WTC11 (cell line): ENCODE measurements around the gene DEFB113. TPM values are rescaled to one million over a fixed set of nuclear protein-coding genes. Genes with fewer than 3 reads are reported as not detected.

Source experiments
- ATAC-seq: fragments of 200-7000 bp; cut with Tn5 transposase; 2 replicates; pipeline ENCODE4 v1.10.0; 2021; ENCODE audit warnings: mild to moderate bottlenecking, moderate library complexity
- Bru-seq: library from RNA; stranded (reverse); fragments of 400-500 nt; gene quantifications from one replicate; lab custom pipeline; 2021; lab: Mats Ljungman, UMichigan
- CTCF ChIA-PET: fragments of 300-600 bp; sonication (Branson Sonifier 250); formaldehyde crosslinking; loops from one replicate; lab custom pipeline; 2021; ENCODE audit warnings: antibody characterized with exemption; lab: Charles Lee
- POLR2A ChIA-PET: fragments of 350-600 bp; sonication (Branson Sonifier 250); formaldehyde crosslinking; loops from one replicate; lab custom pipeline; 2021; ENCODE audit warnings: antibody characterized with exemption; lab: Charles Lee
- DNase-seq: peaks from one replicate; pipeline ENCODE4 v3.0.0; 2021; ENCODE audit warnings: low spot score
- H3K27ac Mint-ChIP-seq: 2 replicates; pipeline ENCODE4 v1.8.0; 2021; ENCODE audit warnings: mixed read lengths
- H3K27me3 Mint-ChIP-seq: 2 replicates; pipeline ENCODE4 v1.8.0; 2021; ENCODE audit warnings: low read depth, mild to moderate bottlenecking, moderate library complexity, mixed read lengths
- H3K36me3 Mint-ChIP-seq: 2 replicates; pipeline ENCODE4 v1.8.0; 2021; ENCODE audit warnings: mixed read lengths
- H3K4me1 Mint-ChIP-seq: 2 replicates; pipeline ENCODE4 v1.8.0; 2022; ENCODE audit warnings: mixed read lengths
- H3K4me3 Mint-ChIP-seq: 2 replicates; pipeline ENCODE4 v1.8.0; 2021; ENCODE audit warnings: mild to moderate bottlenecking, moderate library complexity, mixed read lengths
- H3K9me3 Mint-ChIP-seq: 2 replicates; pipeline ENCODE4 v1.8.0; 2021; ENCODE audit warnings: mixed read lengths
- ELF4 ChIP-seq: sonication (generic); formaldehyde crosslinking; IDR thresholded peaks from 2 replicates; pipeline ENCODE4 v1.8.1; 2022; ENCODE audit warnings: low read depth, mild to moderate bottlenecking, moderate library complexity, missing genetic modification reagents
- ESRRA ChIP-seq: sonication (generic); formaldehyde crosslinking; IDR thresholded peaks from 2 replicates; pipeline ENCODE4 v1.8.1; 2022; ENCODE audit warnings: mild to moderate bottlenecking, missing genetic modification reagents, borderline replicate concordance
- ETV6 ChIP-seq: sonication (generic); formaldehyde crosslinking; IDR thresholded peaks from 2 replicates; pipeline ENCODE4 v1.8.1; 2022; ENCODE audit warnings: mild to moderate bottlenecking, missing genetic modification reagents
- FOXK1 ChIP-seq: sonication (generic); formaldehyde crosslinking; IDR thresholded peaks from 2 replicates; pipeline ENCODE4 v1.8.0; 2022; ENCODE audit warnings: mild to moderate bottlenecking, moderate library complexity, missing genetic modification reagents
- NR1H2 ChIP-seq: sonication (generic); formaldehyde crosslinking; IDR thresholded peaks from 2 replicates; pipeline ENCODE4 v1.9.0; 2021; ENCODE audit warnings: mild to moderate bottlenecking, moderate library complexity, missing genetic modification reagents
- RORB ChIP-seq: fragments of 250-450 bp; sonication (Bioruptor Pico); IDR thresholded peaks from 2 replicates; pipeline ENCODE4 v1.9.0; 2021; ENCODE audit warnings: mild to moderate bottlenecking
- SP1 ChIP-seq: sonication (generic); formaldehyde crosslinking; conservative IDR thresholded peaks from 2 replicates; pipeline ENCODE4 v1.8.1; 2022; ENCODE audit warnings: missing genetic modification reagents
- TEAD1 ChIP-seq: sonication (generic); formaldehyde crosslinking; IDR thresholded peaks from 2 replicates; pipeline ENCODE4 v1.8.0; 2022; ENCODE audit warnings: mild to moderate bottlenecking, missing genetic modification reagents
- TEAD4 ChIP-seq: sonication (generic); formaldehyde crosslinking; IDR thresholded peaks from 2 replicates; pipeline ENCODE4 v1.8.0; 2022; ENCODE audit warnings: mild to moderate bottlenecking, missing genetic modification reagents
- ZNF121 ChIP-seq: sonication (generic); formaldehyde crosslinking; IDR thresholded peaks from 2 replicates; pipeline ENCODE4 v1.8.0; 2023; ENCODE audit warnings: missing genetic modification reagents
- ZNF219 ChIP-seq: sonication (generic); formaldehyde crosslinking; IDR thresholded peaks from 2 replicates; pipeline ENCODE4 v1.8.0; 2023; ENCODE audit warnings: missing genetic modification reagents, mild to moderate bottlenecking, borderline replicate concordance
- ZNF232 ChIP-seq: sonication (generic); formaldehyde crosslinking; IDR thresholded peaks from 2 replicates; pipeline ENCODE4 v1.8.0; 2022; ENCODE audit warnings: mild to moderate bottlenecking, missing genetic modification reagents
- long read RNA-seq, 3 experiments: library from RNA in 1 of 3; library from capped mRNA in 1 of 3; library from polyadenylated mRNA in 1 of 3; unstranded in 2 of 3; stranded (forward) in 1 of 3; transcript quantifications; one replicate each; pipeline ENCODE4 v2.0.0, GENCODE V29; 2021
- total RNA-seq: library from RNA; stranded (reverse); gene quantifications from 3 replicates; pipeline ENCODE4 v1.2.3, GENCODE V29; 2021
- TF ChIP-seq, protein P1 (sequence below): fragments of 250-450 bp; sonication (Bioruptor Pico); IDR thresholded peaks from 2 replicates; pipeline ENCODE4 v1.9.0; 2021; ENCODE audit warnings: mild to moderate bottlenecking
- TF ChIP-seq, protein P2 (sequence below): fragments of 250-450 bp; sonication (Bioruptor Pico); conservative IDR thresholded peaks from 2 replicates; pipeline ENCODE4 v1.9.0; 2021; ENCODE audit warnings: mild to moderate bottlenecking
- TF ChIP-seq, protein P3 (sequence below): sonication (generic); formaldehyde crosslinking; IDR thresholded peaks from 2 replicates; pipeline ENCODE4 v1.8.0; 2022; ENCODE audit warnings: mild to moderate bottlenecking, missing genetic modification reagents
- TF ChIP-seq, protein P4 (sequence below): sonication (generic); formaldehyde crosslinking; IDR thresholded peaks from 2 replicates; pipeline ENCODE4 v1.8.1; 2023; ENCODE audit warnings: mild to moderate bottlenecking, missing genetic modification reagents
- TF ChIP-seq, protein P5 (sequence below): fragments of 250-450 bp; sonication (Bioruptor Pico); IDR thresholded peaks from 2 replicates; pipeline ENCODE4 v1.8.0; 2021; ENCODE audit warnings: mild to moderate bottlenecking
- TF ChIP-seq, protein P6 (sequence below): sonication (generic); formaldehyde crosslinking; IDR thresholded peaks from 2 replicates; pipeline ENCODE4 v1.8.1; 2022; ENCODE audit warnings: missing genetic modification reagents, borderline replicate concordance
- TF ChIP-seq, protein P7 (sequence below): sonication (generic); formaldehyde crosslinking; IDR thresholded peaks from 2 replicates; pipeline ENCODE4 v1.8.0; 2023; ENCODE audit warnings: missing genetic modification reagents

Gene DEFB113, protein sequence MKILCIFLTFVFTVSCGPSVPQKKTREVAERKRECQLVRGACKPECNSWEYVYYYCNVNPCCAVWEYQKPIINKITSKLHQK
- total RNA-seq: not detected in 3 replicates
- not detected for Bru-seq, nascent RNA
- long read RNA-seq, experiment 1: 0 reads
- long read RNA-seq, experiment 2: 0 reads
- long read RNA-seq, experiment 3: 0 reads

DNA sequence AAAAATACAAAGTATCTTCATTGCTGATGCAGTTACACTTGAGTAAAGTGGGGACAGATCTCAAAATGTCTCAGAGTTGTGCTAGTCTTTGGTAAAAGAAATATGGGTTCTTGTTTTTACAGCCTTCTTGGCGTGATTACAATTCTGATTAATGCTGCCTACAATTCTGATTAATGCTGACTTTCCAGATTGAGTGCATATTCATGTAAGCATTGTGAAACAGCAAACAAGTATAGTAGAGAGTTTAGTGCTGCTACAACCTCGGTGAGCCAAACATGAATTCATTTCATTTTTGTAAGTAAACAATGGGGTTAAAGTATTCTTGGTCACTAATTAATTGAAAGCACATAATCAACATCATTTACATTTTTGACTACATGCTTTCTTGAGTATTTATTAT lies at the start of gene DEFB113:
Gene DEFB113 (minus strand): TSS at position 21 of the 400 bp plus-strand sequence. CDS start 0 bp downstream, at position 21.
- H3K4me1 Mint-ChIP-seq: peaks cover 45% of the 10 kb centered on the region
- H3K27ac Mint-ChIP-seq: no peak within 1 kb of the TSS
- no peak for ATAC-seq
- no peaks in the 10 kb centered on the region for H3K27me3 Mint-ChIP-seq
- CTCF ChIA-PET: interaction anchor here (1.4 kb wide), 1 partner anchor 61 kb away, joined by 4 read pairs; no protein-coding TSS in a partner anchor
- H3K4me3 Mint-ChIP-seq: no peak within 1 kb of the TSS
- TF ChIP-seq NR1H2 (no peak), ETV6 (CRISPR knock-in tag) (no peak)
- TF ChIP-seq, protein P1, sequence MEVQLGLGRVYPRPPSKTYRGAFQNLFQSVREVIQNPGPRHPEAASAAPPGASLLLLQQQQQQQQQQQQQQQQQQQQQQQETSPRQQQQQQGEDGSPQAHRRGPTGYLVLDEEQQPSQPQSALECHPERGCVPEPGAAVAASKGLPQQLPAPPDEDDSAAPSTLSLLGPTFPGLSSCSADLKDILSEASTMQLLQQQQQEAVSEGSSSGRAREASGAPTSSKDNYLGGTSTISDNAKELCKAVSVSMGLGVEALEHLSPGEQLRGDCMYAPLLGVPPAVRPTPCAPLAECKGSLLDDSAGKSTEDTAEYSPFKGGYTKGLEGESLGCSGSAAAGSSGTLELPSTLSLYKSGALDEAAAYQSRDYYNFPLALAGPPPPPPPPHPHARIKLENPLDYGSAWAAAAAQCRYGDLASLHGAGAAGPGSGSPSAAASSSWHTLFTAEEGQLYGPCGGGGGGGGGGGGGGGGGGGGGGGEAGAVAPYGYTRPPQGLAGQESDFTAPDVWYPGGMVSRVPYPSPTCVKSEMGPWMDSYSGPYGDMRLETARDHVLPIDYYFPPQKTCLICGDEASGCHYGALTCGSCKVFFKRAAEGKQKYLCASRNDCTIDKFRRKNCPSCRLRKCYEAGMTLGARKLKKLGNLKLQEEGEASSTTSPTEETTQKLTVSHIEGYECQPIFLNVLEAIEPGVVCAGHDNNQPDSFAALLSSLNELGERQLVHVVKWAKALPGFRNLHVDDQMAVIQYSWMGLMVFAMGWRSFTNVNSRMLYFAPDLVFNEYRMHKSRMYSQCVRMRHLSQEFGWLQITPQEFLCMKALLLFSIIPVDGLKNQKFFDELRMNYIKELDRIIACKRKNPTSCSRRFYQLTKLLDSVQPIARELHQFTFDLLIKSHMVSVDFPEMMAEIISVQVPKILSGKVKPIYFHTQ (CRISPR knock-in tag): no peak
- H3K36me3 Mint-ChIP-seq: no peaks in the 10 kb centered on the region
- no peak for DNase-seq
- POLR2A ChIA-PET: no interaction called here
- no peaks in the 10 kb centered on the region for H3K9me3 Mint-ChIP-seq

DNA sequence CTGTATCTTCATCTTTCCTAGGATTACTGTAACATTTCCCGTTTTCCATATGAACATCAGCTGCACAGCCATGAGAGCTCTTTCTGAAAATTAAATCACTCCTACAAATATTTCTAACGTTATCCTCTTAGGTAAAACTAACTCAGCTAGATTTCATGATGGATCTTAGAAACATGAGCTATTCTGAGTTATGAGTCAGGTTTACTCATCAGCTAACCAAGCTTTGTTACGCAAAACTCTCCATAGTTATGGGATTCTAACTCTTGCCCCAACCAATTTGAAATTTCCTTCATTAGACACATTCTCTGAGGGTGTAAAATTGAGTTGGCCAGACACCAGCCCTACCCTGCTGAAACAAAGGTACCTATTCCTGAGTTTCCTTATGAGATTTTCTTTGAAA lies 38.4 kb upstream of the DEFB113 start:
- H3K27me3 Mint-ChIP-seq: no peaks in the 10 kb centered on the region
- H3K36me3 Mint-ChIP-seq: no peaks in the 10 kb centered on the region
- ChIA-PET POLR2A (no interaction called here), CTCF (interaction anchor here (2.1 kb wide), 1 partner anchor 23 kb away, joined by 5 read pairs; no protein-coding TSS in a partner anchor)
- H3K4me1 Mint-ChIP-seq: peaks cover 8% of the 10 kb centered on the region
- H3K27ac Mint-ChIP-seq: no peak overlapping the region; the same call in 1 of the 2 replicates
- TF ChIP-seq, protein P2, sequence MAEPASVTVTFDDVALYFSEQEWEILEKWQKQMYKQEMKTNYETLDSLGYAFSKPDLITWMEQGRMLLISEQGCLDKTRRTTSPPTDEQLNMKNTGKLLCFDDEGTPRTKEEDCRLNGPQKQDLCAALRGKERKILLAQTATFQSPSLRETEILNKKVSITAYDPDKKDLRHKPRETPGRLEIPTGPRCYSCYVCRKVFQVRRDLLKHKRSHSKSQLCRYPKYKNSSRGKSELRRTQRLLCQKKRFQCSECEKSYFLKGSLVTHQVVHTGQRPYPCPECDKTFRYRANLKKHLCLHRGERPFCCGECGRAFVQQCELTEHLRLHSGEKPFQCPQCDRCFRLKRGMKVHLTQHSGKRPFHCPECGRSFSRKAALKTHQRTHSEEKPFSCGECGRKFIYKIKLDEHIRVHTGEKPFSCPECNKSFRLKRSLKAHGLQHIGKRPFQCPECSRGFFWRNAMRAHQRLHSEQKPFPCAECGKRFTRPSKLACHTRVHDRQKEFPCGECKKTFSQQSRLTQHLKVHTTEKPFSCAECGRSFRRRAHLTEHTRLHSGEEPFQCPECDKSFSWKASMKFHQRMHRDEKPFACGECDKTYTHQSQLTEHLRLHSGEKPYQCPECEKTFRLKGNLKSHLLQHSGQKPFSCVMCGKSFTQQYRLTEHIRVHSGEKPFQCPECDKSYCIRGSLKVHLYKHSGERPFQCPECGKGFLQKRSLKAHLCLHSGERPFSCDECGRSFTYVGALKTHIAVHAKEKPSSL: no peak
- TF ChIP-seq TEAD4 (CRISPR knock-in tag) (no peak), ESRRA (CRISPR knock-in tag) (no peak), ZNF232 (CRISPR knock-in tag) (no peak)
- TF ChIP-seq, protein P3, sequence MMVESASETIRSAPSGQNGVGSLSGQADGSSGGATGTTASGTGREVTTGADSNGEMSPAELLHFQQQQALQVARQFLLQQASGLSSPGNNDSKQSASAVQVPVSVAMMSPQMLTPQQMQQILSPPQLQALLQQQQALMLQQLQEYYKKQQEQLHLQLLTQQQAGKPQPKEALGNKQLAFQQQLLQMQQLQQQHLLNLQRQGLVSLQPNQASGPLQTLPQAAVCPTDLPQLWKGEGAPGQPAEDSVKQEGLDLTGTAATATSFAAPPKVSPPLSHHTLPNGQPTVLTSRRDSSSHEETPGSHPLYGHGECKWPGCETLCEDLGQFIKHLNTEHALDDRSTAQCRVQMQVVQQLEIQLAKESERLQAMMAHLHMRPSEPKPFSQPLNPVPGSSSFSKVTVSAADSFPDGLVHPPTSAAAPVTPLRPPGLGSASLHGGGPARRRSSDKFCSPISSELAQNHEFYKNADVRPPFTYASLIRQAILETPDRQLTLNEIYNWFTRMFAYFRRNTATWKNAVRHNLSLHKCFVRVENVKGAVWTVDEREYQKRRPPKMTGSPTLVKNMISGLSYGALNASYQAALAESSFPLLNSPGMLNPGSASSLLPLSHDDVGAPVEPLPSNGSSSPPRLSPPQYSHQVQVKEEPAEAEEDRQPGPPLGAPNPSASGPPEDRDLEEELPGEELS (CRISPR knock-in tag): no peak
- TF ChIP-seq, protein P4, sequence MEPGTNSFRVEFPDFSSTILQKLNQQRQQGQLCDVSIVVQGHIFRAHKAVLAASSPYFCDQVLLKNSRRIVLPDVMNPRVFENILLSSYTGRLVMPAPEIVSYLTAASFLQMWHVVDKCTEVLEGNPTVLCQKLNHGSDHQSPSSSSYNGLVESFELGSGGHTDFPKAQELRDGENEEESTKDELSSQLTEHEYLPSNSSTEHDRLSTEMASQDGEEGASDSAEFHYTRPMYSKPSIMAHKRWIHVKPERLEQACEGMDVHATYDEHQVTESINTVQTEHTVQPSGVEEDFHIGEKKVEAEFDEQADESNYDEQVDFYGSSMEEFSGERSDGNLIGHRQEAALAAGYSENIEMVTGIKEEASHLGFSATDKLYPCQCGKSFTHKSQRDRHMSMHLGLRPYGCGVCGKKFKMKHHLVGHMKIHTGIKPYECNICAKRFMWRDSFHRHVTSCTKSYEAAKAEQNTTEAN: no peak
- TF ChIP-seq, all 79 proteins: peak for 0
- no peak for DNase-seq
- no peak for ATAC-seq
- no peak overlapping the region for H3K4me3 Mint-ChIP-seq
- no peaks in the 10 kb centered on the region for H3K9me3 Mint-ChIP-seq

DNA sequence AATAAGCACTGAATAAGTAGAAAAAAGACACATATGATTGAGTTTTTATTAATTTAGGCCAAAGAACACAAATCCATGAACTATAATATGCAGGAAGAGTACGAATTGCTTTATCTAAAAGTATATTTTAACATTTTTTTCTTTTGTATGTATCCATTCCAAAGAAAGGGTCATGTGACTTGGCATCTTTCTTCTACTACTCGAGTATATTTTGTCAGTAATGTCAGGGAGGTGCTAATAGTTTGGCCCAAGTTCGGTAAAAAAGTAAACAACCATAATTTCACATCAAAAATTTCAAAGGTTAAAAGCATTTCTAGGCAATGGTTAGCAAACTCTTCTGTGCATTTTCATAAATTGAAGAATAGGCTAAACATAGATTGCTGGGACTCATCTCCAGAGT lies 33.7 kb upstream of the DEFB113 start:
- Mint-ChIP-seq H3K9me3 (no peaks in the 10 kb centered on the region), H3K4me1 (peaks cover 6% of the 10 kb centered on the region), H3K27me3 (no peaks in the 10 kb centered on the region), H3K4me3 (no peak overlapping the region), H3K36me3 (no peaks in the 10 kb centered on the region), H3K27ac (no peak overlapping the region)
- ChIA-PET POLR2A (no interaction called here), CTCF (no interaction called here)
- DNase-seq (no peak), ATAC-seq (no peak)
- TF ChIP-seq, protein P5, sequence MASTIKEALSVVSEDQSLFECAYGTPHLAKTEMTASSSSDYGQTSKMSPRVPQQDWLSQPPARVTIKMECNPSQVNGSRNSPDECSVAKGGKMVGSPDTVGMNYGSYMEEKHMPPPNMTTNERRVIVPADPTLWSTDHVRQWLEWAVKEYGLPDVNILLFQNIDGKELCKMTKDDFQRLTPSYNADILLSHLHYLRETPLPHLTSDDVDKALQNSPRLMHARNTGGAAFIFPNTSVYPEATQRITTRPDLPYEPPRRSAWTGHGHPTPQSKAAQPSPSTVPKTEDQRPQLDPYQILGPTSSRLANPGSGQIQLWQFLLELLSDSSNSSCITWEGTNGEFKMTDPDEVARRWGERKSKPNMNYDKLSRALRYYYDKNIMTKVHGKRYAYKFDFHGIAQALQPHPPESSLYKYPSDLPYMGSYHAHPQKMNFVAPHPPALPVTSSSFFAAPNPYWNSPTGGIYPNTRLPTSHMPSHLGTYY: no peak
- TF ChIP-seq ZNF219 (no peak), TEAD1 (no peak), ELF4 (CRISPR knock-in tag) (no peak), FOXK1 (CRISPR knock-in tag) (no peak), SP1 (CRISPR knock-in tag) (no peak), ZNF121 (CRISPR knock-in tag) (no peak), ESRRA (CRISPR knock-in tag) (no peak), RORB (CRISPR knock-in tag) (no peak)
- TF ChIP-seq, protein P6, sequence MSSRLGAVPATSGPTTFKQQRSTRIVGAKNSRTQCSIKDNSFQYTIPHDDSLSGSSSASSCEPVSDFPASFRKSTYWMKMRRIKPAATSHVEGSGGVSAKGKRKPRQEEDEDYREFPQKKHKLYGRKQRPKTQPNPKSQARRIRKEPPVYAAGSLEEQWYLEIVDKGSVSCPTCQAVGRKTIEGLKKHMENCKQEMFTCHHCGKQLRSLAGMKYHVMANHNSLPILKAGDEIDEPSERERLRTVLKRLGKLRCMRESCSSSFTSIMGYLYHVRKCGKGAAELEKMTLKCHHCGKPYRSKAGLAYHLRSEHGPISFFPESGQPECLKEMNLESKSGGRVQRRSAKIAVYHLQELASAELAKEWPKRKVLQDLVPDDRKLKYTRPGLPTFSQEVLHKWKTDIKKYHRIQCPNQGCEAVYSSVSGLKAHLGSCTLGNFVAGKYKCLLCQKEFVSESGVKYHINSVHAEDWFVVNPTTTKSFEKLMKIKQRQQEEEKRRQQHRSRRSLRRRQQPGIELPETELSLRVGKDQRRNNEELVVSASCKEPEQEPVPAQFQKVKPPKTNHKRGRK: no peak
- TF ChIP-seq, protein P7, sequence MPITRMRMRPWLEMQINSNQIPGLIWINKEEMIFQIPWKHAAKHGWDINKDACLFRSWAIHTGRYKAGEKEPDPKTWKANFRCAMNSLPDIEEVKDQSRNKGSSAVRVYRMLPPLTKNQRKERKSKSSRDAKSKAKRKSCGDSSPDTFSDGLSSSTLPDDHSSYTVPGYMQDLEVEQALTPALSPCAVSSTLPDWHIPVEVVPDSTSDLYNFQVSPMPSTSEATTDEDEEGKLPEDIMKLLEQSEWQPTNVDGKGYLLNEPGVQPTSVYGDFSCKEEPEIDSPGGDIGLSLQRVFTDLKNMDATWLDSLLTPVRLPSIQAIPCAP (CRISPR knock-in tag): no peak
